Ectodermal cell (in vitro differentiated cells): ENCODE data around the gene NLRC5.
A peak's percentile ranks its signal among the peaks of the same experiment; 100 is the strongest.
"Not testable (repeated sequence)": the region's sequence is repeated elsewhere in the genome, so short reads cannot be mapped to it uniquely, and the experiment has no call there.

Source experiments
- H3K27ac ChIP-seq: 2 replicates; pipeline ENCODE4 v1.7.0; 2013; ENCODE audit warnings: mild to moderate bottlenecking, low read depth, low read length; ENCODE audit not compliant: insufficient read depth, poor library complexity, severe bottlenecking
- H3K27me3 ChIP-seq: 2 replicates; pipeline ENCODE4 v1.7.0; 2013; ENCODE audit warnings: mild to moderate bottlenecking, low read length; ENCODE audit not compliant: insufficient read depth, control insufficient read depth, poor library complexity, severe bottlenecking
- H3K36me3 ChIP-seq: one replicate; pipeline ENCODE4 v1.7.0; 2013; ENCODE audit warnings: low read length; ENCODE audit not compliant: control insufficient read depth, insufficient read depth
- H3K4me1 ChIP-seq: one replicate; pipeline ENCODE4 v1.7.0; 2013; ENCODE audit warnings: low read length; ENCODE audit not compliant: control insufficient read depth, insufficient read depth
- H3K4me3 ChIP-seq: 2 replicates; pipeline ENCODE4 v1.7.0; 2013; ENCODE audit warnings: low read depth, low read length, control low read depth; ENCODE audit not compliant: insufficient read depth
- H3K9me3 ChIP-seq: 2 replicates; pipeline ENCODE4 v1.7.0; 2013; ENCODE audit warnings: mild to moderate bottlenecking, low read length, moderate library complexity; ENCODE audit not compliant: control insufficient read depth
- WGBS, 2 experiments: methylation state at CpG; one replicate each; pipeline ENCODE4 v1.1.7; 2013; ENCODE audit warnings: missing lambda C conversion rate in 2 of 2; 5-methylcytosine and 5-hydroxymethylcytosine counted together

NLRC5 gene

DNA sequence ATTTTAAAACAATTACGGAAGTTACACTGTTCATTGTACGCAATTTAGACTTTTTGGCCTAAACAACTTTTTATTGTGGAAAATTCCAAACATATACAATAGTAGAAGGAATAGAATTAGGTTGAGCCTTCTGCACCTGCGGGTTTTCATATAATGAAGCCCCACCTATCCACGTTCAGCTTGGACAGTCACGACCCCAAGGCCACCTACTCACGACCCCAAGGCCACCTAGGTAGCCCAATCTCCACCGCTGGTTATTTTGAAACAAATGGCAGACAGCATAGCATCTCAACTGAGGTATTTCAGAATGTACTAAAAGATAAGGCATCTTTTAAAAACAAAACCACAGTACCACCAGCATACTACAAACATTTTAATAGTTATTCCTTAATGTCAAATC lies 631 bp downstream of the NLRC5 start:
- WGBS, 2 experiments: 58 to 72% methylated on average over 6 to 7 of the region's 7 CpGs
- Histone ChIP-seq H3K9me3 (no peaks in the 10 kb centered on the region), H3K27me3 (peaks cover 40% of the 10 kb centered on the region), H3K4me3 (peak overlapping the region; percentile 38), H3K36me3 (no peaks in the 10 kb centered on the region), H3K27ac (no peak overlapping the region), H3K4me1 (no peaks in the 10 kb centered on the region)

DNA sequence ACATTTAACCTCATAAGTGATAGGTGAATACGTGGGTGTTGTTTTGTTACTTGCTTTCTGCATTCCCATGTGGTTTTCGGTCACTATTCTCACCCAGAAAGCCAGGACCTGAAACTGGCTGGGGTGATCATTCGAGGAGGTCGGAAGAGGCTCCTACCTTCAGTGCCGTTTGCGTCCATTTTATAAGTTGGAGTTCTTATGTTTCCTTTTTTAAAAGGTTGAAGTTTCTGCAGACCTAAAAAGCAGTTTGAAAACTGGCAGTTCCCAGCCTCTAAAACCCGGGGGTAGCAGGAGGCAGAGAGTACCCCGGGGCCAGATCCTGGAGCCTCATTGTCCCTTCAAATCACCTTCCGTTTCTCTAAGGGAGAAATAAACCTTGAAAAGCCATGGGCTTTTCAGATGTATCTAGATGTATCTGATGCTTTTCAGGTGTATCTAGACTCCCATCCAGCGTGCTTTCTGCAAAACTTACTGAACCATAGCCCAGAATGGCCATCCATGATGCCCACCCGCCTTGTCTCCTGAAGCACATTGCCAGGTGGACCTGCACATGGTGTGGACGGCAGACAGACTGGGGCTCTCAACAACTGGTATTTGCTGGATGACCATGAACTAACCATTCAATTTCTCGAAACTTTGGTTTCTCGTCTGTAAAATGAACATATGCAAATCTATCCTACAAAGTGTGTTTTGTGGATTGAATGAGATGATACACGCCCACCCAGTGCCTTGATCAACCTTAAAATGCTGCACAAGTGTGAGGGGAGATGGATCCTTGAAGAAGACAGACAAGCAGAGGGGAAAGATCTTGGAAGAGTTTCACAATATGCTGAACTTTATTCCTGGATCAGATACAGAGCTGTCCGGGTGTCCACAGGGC lies 1.3 kb downstream of the NLRC5 start:
- Histone ChIP-seq H3K36me3 (no peaks in the 10 kb centered on the region), H3K9me3 (no peaks in the 10 kb centered on the region), H3K27me3 (peaks cover 40% of the 10 kb centered on the region), H3K27ac (no peak overlapping the region), H3K4me3 (no peak overlapping the region), H3K4me1 (no peaks in the 10 kb centered on the region)
- WGBS, 2 experiments: 92 to 93% methylated on average over 16 of the region's 16 CpGs

DNA sequence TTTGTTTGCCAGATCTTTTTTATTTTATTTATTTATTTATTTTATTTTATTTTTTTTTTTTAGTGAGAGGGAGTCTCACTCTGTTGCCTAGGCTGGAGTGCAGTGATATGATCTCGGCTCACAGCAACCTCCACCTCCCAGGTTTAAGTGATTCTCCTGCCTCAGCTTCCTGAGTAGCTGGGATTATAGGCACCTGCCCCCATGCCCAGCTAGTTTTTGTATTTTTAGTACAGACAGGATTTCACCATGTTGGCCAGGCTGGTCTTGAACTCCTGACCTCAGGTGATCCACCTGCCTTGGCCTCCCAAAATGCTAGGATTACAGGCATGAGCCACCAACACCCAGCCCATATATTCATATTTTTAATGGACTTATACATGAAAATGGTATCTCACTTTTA lies 3.1 kb downstream of the NLRC5 start:
- H3K27ac ChIP-seq, H3K4me3 ChIP-seq, H3K9me3 ChIP-seq, H3K36me3 ChIP-seq, H3K4me1 ChIP-seq: not testable (repeated sequence)
- H3K27me3 ChIP-seq: peaks cover 40% of the 10 kb centered on the region
- WGBS, 2 experiments: 89 to 96% methylated on average over 1 of the region's 1 CpG

DNA sequence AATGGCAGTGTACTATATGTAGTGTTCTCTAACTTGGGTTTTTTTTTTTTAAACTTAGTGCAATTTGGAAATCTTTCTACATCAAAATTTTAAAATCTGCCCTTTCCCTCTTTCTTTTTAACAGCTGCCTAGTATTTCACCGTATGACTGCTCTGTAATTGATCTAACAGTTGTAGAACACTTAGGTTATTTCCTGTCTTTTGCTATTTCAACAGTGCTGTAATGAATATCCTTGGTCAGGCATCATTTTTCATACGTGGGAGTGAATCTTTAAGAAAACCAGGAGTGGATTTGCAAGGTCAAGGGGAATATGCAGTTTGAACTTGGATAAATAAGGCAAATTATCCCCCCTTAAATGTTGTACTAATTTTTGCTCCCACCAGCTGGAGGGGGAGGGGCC lies 3.8 kb downstream of the NLRC5 start:
- Histone ChIP-seq H3K27me3 (peaks cover 32% of the 10 kb centered on the region), H3K4me1 (no peaks in the 10 kb centered on the region), H3K27ac (no peak overlapping the region), H3K36me3 (no peaks in the 10 kb centered on the region), H3K9me3 (no peaks in the 10 kb centered on the region), H3K4me3 (no peak overlapping the region)
- WGBS, 2 experiments: 70 to 79% methylated on average over 2 of the region's 2 CpGs

DNA sequence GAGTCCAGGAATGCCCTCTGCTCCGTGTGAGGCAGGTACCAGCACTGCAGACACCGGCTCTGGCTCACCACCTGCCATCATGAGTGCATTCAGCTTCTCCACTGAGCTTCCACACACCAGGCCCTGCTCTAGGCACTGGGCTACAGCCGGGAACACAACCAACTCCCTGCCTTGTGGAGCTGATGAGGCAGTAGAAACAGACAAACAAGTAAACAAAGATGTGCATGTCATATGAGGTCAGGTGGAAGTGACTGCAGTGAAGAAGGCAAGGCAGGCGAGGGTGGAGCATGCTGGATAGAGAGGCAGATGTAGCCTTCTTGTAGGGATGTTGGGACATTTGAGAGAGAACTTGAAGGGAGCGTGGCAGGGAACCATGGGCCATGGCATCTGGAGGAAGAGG lies 5.0 kb downstream of the NLRC5 start:
- H3K36me3 ChIP-seq: no peaks in the 10 kb centered on the region
- no peaks in the 10 kb centered on the region for H3K4me1 ChIP-seq
- peaks cover 21% of the 10 kb centered on the region for H3K27me3 ChIP-seq
- no peak overlapping the region for H3K27ac ChIP-seq
- 84 to 86% methylated on average over 5 of the region's 5 CpGs for WGBS, 2 experiments
- H3K9me3 ChIP-seq: no peaks in the 10 kb centered on the region
- H3K4me3 ChIP-seq: no peak overlapping the region

DNA sequence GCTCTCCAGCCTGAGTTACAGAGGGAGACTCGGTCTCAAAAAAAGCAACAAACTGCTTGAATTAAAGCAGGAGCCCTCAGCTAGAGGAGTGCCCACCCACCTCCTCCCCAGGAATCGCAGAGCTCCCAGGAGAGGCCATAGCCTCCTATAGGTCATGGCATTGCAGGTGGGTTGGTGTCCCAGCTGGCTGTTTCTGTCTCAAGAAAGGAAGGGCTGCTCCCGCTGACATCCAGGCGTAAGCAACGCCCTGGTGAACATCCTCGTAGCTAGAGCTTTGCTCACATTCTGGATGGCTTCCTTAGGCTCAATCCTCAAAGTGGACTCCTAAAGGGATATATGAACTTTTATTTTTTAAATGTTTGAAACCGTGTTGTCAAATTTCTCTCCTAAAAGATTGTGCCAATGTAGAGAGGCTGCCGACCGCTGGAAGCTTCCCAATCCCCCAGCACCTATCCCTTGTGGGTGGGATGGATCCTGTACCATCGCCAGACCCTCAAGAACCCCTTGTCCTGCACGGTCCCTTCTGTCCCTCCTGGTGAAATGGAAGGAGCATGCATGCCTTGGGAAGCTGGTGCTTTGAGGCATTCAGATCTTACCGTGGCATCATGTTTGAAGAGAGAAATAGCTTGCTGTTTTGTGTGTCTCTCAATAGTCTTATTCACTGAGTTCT lies 5.9 kb downstream of the NLRC5 start:
- H3K9me3 ChIP-seq: no peaks in the 10 kb centered on the region
- 85 to 87% methylated on average over 12 of the region's 12 CpGs for WGBS, 2 experiments
- H3K27ac ChIP-seq: no peak overlapping the region

DNA sequence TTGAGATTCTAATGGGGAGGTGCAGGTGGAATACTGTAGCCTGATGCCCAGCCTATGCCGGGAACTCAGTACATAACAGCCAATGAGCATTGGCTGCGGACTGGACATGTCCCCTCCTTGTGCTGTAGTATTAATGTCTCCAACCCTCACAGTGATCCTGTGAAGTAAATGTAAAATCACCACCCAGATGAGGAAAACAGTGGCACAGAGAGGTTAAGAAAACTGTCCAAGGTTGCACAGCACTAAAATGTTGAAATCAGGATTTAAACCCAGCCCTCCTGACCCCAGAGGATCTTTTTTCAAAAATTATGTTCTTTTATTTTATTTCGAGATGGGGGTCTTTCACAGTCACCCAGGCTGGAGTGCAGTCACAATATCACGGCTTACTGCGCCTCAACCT lies 7.9 kb downstream of the NLRC5 start:
- 94 to 95% methylated on average over 5 of the region's 5 CpGs for WGBS, 2 experiments
- no peak overlapping the region for H3K27ac ChIP-seq
- no peaks in the 10 kb centered on the region for H3K4me1 ChIP-seq
- no peaks in the 10 kb centered on the region for H3K27me3 ChIP-seq
- no peak overlapping the region for H3K4me3 ChIP-seq
- H3K9me3 ChIP-seq: no peaks in the 10 kb centered on the region
- H3K36me3 ChIP-seq: no peaks in the 10 kb centered on the region

More for the DNA sequence above, 5.9 kb downstream of the NLRC5 start:
- Histone ChIP-seq H3K36me3 (no peaks in the 10 kb centered on the region), H3K4me1 (no peaks in the 10 kb centered on the region), H3K4me3 (no peak overlapping the region), H3K27me3 (peaks cover 11% of the 10 kb centered on the region)

DNA sequence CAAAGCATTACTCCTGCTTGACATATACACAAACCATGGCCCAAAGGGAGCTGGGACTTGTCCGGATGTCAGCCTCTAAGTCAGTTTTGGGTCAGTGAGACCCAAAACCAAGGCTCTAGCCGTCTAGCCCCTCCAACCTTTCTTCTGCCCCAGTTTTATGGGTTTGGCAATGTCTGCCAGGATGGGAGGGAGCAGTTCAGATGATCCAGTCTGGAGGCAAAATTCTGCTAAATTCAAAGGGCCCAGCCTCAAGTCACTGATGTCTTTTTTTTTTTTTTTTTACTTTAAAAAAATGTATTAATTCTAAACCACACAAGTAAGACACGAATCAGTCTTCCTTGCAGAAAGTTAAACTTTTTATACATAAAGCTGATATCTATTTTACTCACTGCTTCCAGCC lies 8.6 kb downstream of the NLRC5 start:
- Histone ChIP-seq H3K9me3 (no peaks in the 10 kb centered on the region), H3K4me3 (no peak overlapping the region), H3K27ac (no peak overlapping the region), H3K4me1 (no peaks in the 10 kb centered on the region), H3K36me3 (no peaks in the 10 kb centered on the region), H3K27me3 (no peaks in the 10 kb centered on the region)
- WGBS, 2 experiments: 91 to 92% methylated on average over 3 of the region's 3 CpGs

DNA sequence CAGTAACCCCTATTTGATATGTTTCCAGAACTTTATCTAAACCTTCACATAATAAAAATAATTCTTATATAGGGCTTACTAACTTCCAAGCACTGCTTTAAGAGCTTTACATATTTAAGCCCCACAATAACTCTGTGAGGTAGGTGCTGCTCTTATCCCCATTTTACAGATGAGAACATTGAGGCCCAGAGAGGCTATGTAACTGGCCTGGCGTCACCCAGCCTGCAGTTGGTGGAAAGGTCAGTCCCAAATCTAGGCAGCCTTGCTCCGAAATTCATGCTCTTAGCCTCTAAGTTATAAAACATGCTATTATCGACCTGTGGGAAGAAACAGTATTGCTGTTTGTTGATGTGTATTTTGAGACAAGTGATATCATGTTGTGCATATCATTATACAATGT lies 9.0 kb downstream of the NLRC5 start:
- WGBS, 2 experiments: 95 to 100% methylated on average over 3 of the region's 3 CpGs
- Histone ChIP-seq H3K27me3 (no peaks in the 10 kb centered on the region), H3K36me3 (no peaks in the 10 kb centered on the region), H3K27ac (no peak overlapping the region), H3K9me3 (no peaks in the 10 kb centered on the region), H3K4me1 (no peaks in the 10 kb centered on the region), H3K4me3 (no peak overlapping the region)

DNA sequence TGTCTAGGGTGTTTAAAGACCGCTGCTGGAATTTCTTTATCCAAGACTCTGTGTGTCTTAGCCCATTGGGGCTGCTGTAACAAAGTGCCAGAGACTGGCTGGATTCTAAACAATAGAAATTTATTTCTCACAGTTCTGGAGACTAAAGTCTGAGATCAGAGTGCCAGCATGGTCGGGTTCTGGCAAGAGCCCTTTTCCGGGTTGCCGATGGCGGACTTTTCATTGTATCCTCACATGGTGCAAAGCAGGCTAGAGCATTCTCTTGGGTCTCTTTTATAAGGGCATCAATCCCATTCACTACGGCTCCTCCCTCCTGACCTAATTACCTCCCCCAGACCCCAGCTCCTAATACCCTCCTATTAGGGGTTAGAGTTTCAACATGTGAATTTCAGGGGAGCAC lies 9.5 kb downstream of the NLRC5 start:
- WGBS, 2 experiments: 88 to 89% methylated on average over 6 of the region's 6 CpGs
- H3K9me3 ChIP-seq: no peaks in the 10 kb centered on the region
- no peaks in the 10 kb centered on the region for H3K27me3 ChIP-seq
- no peaks in the 10 kb centered on the region for H3K4me1 ChIP-seq
- no peaks in the 10 kb centered on the region for H3K36me3 ChIP-seq
- H3K27ac ChIP-seq: no peak overlapping the region
- no peak overlapping the region for H3K4me3 ChIP-seq
